ENCODE data around the gene PON2. TPM values are rescaled to one million over a fixed set of nuclear protein-coding genes. Genes with fewer than 3 reads are reported as not detected.

The PON2 gene
- total RNA-seq, 1 experiment from 2014 or later: not detected

DNA sequence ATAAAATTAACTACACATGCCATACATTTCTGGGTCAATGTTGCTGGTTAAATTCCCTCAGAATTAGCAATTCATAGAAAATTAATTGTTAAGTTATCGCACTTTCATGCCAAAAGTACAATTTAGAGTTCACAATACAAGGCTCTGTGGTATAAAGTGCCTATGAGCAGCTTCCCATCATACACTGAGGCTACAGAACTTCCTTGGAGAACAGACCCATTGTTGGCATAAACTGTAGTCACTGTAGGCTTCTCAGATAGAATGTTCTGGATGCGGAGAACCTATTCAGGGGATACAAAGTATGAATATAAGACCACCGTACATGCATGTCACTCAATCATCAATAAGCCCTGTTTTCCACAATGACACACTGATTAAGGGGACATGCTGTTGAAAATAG is 29.6 kb downstream of the PON2 start:
- Histone ChIP-seq H3K79me2 (ENCODE audit: low read length) (no peaks in the 10 kb centered on the region), H3K4me1 (ENCODE audit: low read length) (no peaks in the 10 kb centered on the region), H2AFZ (ENCODE audit: low read length) (no peak overlapping the region), H3K4me2 (ENCODE audit: low read depth, low read length, poor library complexity, severe bottlenecking) (no peak overlapping the region), H3K9me2 (replicated peaks; ENCODE audit: insufficient read depth, low read length) (no peaks in the 10 kb centered on the region), H3K27me3 (ENCODE audit: low read length) (no peaks in the 10 kb centered on the region), H3K36me3 (ENCODE audit: insufficient read depth, low read length) (no peaks in the 10 kb centered on the region), H4K20me1 (ENCODE audit: insufficient read depth, low read depth, low read length) (no peaks in the 10 kb centered on the region), H3K27ac (ENCODE audit: low read length) (no peak overlapping the region), H3K9ac (ENCODE audit: low read length) (no peak overlapping the region), H3K4me3 (ENCODE audit: low read length) (no peak overlapping the region), H3K9me3 (ENCODE audit: low read length) (no peaks in the 10 kb centered on the region)
- no peak for DNase-seq

DNA sequence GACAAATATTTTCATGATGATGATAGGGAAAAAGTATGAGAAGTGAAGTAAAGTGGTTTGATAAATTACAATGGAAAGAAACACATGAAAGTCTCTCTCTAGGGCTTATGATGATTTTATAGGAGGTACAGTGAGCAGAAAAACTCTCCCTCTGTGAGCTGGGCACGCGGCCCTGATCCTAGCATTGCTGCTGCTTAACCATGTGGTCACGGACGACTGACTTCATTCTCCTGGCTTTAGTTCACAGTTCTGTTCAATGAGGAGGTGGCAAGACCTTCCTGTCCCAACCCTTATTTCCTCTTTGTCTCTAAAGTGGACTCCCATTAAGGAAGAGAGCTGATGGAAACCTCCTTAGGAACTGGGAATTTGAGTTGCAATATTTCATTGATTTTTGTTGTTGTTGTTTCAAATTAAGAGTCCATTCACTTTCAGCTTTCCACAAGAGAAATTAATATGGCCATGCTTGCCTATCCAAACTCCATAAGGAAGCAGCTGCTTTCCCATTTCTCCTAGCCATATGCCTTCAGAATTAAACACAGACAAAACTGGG is 30.4 kb downstream of the PON2 start:
- H3K27ac ChIP-seq (ENCODE audit: low read length): no peak overlapping the region
- no peaks in the 10 kb centered on the region for H4K20me1 ChIP-seq (ENCODE audit: insufficient read depth, low read depth, low read length)
- no peaks in the 10 kb centered on the region for H3K9me3 ChIP-seq (ENCODE audit: low read length)
- H3K4me3 ChIP-seq (ENCODE audit: low read length): no peak overlapping the region
- H3K4me1 ChIP-seq (ENCODE audit: low read length): no peaks in the 10 kb centered on the region
- no peak overlapping the region for H3K4me2 ChIP-seq (ENCODE audit: low read depth, low read length, poor library complexity, severe bottlenecking)
- no peaks in the 10 kb centered on the region for H3K79me2 ChIP-seq (ENCODE audit: low read length)
- no peaks in the 10 kb centered on the region for H3K27me3 ChIP-seq (ENCODE audit: low read length)
- H2AFZ ChIP-seq (ENCODE audit: low read length): no peak overlapping the region
- H3K9ac ChIP-seq (ENCODE audit: low read length): no peak overlapping the region
- H3K9me2 ChIP-seq (replicated peaks; ENCODE audit: insufficient read depth, low read length): no peaks in the 10 kb centered on the region
- DNase-seq: no peak
- no peaks in the 10 kb centered on the region for H3K36me3 ChIP-seq (ENCODE audit: insufficient read depth, low read length)

DNA sequence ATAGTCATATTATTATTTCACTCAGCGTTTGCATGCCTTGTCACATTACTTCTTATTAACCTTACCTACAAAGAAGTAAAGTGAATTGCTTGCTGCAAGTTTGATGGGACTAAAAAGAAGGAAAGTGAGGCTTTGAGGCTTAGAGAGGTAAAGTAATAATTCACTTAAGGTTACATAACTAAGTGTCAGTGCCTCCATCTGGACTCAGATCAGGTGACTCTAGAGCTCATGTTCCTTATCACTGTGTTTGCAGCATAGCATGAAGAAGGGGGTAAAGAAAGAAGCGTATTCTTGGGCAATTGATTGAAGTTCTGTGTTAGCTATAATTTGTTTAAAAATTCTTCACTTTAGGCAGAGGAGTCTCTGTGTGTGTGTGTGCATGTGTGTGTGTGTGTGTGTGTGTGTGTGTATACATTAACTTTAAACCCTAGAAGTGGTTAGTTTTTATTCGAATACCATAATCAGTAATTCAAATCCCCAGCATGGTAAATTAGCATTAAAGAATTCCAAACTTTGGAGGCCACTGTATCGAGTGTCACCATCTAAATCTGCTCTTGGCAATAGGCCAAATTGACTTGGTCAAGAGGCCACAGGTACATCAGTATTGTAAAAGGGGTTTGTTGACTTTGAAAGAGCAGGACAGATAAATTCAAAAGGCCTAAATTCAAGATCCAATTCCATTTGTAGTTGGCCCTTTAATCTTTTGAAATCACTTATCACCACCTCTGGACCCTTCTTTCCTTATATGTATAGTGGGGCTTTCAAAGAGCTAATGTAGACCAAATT is 36.5 kb downstream of the PON2 start:
- Histone ChIP-seq H3K9ac (ENCODE audit: low read length) (no peak overlapping the region), H3K27me3 (ENCODE audit: low read length) (no peaks in the 10 kb centered on the region), H3K79me2 (ENCODE audit: low read length) (no peaks in the 10 kb centered on the region), H3K4me1 (ENCODE audit: low read length) (no peaks in the 10 kb centered on the region), H3K9me2 (replicated peaks; ENCODE audit: insufficient read depth, low read length) (no peaks in the 10 kb centered on the region), H3K4me2 (ENCODE audit: low read depth, low read length, poor library complexity, severe bottlenecking) (no peak overlapping the region), H3K27ac (ENCODE audit: low read length) (no peak overlapping the region), H3K36me3 (ENCODE audit: insufficient read depth, low read length) (no peaks in the 10 kb centered on the region), H3K9me3 (ENCODE audit: low read length) (no peaks in the 10 kb centered on the region), H2AFZ (ENCODE audit: low read length) (no peak overlapping the region), H4K20me1 (ENCODE audit: insufficient read depth, low read depth, low read length) (no peaks in the 10 kb centered on the region), H3K4me3 (ENCODE audit: low read length) (no peak overlapping the region)
- no peak for DNase-seq

DNA sequence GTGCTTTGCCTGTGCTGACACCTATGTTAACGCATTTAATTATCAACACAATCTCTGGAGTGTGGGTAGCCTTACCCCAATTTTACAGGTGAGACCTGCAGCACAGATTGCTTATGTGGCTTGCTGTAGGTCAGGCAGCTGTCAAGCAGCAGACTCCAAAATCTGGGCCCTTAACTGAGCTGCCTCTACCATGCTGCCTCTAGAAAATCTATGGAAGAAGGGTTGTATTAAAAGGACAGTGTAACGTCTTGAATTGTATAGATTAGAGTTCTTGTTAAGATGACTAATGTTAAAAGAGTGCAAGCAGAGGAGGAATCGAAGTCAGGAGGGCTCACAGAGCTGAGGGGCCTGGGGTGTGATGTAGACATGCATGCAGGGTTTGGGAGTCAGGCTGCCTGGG is 37.4 kb downstream of the PON2 start:
- Histone ChIP-seq H3K27me3 (ENCODE audit: low read length) (no peaks in the 10 kb centered on the region), H3K9me3 (ENCODE audit: low read length) (no peaks in the 10 kb centered on the region), H3K9ac (ENCODE audit: low read length) (no peak overlapping the region), H3K9me2 (replicated peaks; ENCODE audit: insufficient read depth, low read length) (no peaks in the 10 kb centered on the region), H2AFZ (ENCODE audit: low read length) (no peak overlapping the region), H3K79me2 (ENCODE audit: low read length) (no peaks in the 10 kb centered on the region), H3K27ac (ENCODE audit: low read length) (no peak overlapping the region), H3K36me3 (ENCODE audit: insufficient read depth, low read length) (no peaks in the 10 kb centered on the region), H4K20me1 (ENCODE audit: insufficient read depth, low read depth, low read length) (no peaks in the 10 kb centered on the region), H3K4me2 (ENCODE audit: low read depth, low read length, poor library complexity, severe bottlenecking) (no peak overlapping the region), H3K4me3 (ENCODE audit: low read length) (no peak overlapping the region), H3K4me1 (ENCODE audit: low read length) (no peaks in the 10 kb centered on the region)
- no peak for DNase-seq

DNA sequence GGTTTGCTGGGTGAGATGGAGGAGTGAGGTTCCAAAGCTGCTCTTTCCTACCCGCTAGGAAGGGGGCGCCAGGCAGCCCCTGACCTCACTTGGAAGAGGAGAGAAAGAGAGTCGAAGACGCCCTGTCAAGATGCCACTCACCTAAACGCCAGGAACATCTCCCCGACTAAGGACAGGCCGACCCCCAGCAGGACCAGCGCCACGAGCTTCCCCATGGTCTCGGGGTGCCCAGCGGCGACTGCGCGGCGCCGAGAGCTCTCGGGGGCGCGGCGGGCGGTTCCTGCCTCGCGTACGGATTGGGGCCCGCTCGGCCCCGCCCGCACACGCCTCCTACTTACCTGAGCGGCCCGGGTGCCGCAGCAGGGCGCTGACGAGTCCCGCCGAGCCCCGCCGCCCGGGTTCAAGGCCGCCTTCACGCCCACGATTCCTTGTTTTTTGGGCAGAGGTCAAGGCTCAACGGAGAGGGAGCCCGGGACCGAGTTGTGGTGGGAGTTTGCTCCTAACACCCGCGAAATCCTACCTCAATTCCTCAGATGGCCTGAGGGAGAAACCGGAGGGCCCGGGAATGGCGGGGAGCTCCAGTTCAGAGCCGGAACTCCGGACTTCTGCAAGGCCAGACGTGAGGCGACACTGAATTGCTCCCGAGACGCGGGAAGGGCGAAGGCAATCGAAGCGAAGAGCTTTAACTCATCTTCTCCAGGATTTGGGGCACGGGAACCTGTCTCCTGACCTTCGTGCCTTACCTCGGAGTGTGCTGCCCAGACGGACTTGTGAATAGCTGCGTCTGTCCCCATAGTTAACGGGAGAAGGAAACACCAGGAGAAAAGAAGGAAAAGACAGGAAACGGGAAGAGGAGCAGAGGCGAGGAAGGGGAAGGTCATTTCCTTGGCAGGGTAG is 38.4 kb downstream of the PON2 start, which contains the start of gene PON3:
TSS of gene PON3 (minus strand) at position 240 of the 897 bp plus-strand sequence. CDS start at position 215, 25 bp downstream.
- no peaks in the 10 kb centered on the region for H3K9me2 ChIP-seq (replicated peaks; ENCODE audit: insufficient read depth, low read length)
- no peaks in the 10 kb centered on the region for H4K20me1 ChIP-seq (ENCODE audit: insufficient read depth, low read depth, low read length)
- H3K4me2 ChIP-seq (ENCODE audit: low read depth, low read length, poor library complexity, severe bottlenecking): no peak within 1 kb of the TSS
- H3K9ac ChIP-seq (ENCODE audit: low read length): no peak within 1 kb of the TSS
- no peaks in the 10 kb centered on the region for H3K9me3 ChIP-seq (ENCODE audit: low read length)
- H3K4me1 ChIP-seq (ENCODE audit: low read length): no peaks in the 10 kb centered on the region
- no peak within 1 kb of the TSS for H3K4me3 ChIP-seq (ENCODE audit: low read length)
- no peak within 1 kb of the TSS for H3K27ac ChIP-seq (ENCODE audit: low read length)
- no peaks in the 10 kb centered on the region for H3K36me3 ChIP-seq (ENCODE audit: insufficient read depth, low read length)
- DNase-seq: no peak
- H3K27me3 ChIP-seq (ENCODE audit: low read length): no peaks in the 10 kb centered on the region
- no peak within 1 kb of the TSS for H2AFZ ChIP-seq (ENCODE audit: low read length)
- no peaks in the 10 kb centered on the region for H3K79me2 ChIP-seq (ENCODE audit: low read length)

DNA sequence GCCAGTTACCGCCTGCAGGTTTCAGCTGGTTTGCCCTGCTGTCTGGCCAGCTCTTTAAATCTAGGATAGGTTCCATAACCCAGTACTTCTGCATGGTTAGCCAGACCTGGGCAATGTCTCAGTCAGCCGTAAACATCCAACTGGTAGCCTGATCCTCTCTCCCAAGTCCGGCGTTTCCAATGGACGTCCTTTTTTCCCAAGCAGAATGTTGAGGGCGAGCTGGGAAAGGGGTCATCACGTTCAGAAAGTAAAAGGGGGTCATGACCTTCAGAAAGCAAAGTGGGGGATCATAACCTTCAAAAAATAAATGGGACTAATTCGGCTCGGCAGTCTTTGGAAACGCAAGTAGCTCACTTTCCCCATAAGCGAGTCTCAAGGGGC is 39.1 kb downstream of the PON2 start:
- H3K9ac ChIP-seq (ENCODE audit: low read length): no peak overlapping the region
- H4K20me1 ChIP-seq (ENCODE audit: insufficient read depth, low read depth, low read length): no peaks in the 10 kb centered on the region
- no peaks in the 10 kb centered on the region for H3K79me2 ChIP-seq (ENCODE audit: low read length)
- no peak overlapping the region for H3K4me2 ChIP-seq (ENCODE audit: low read depth, low read length, poor library complexity, severe bottlenecking)
- no peak overlapping the region for H3K27ac ChIP-seq (ENCODE audit: low read length)
- no peak overlapping the region for H2AFZ ChIP-seq (ENCODE audit: low read length)
- DNase-seq: no peak
- no peaks in the 10 kb centered on the region for H3K27me3 ChIP-seq (ENCODE audit: low read length)
- no peaks in the 10 kb centered on the region for H3K36me3 ChIP-seq (ENCODE audit: insufficient read depth, low read length)
- no peaks in the 10 kb centered on the region for H3K9me3 ChIP-seq (ENCODE audit: low read length)
- H3K4me3 ChIP-seq (ENCODE audit: low read length): no peak overlapping the region
- no peaks in the 10 kb centered on the region for H3K4me1 ChIP-seq (ENCODE audit: low read length)
- H3K9me2 ChIP-seq (replicated peaks; ENCODE audit: insufficient read depth, low read length): no peaks in the 10 kb centered on the region

DNA sequence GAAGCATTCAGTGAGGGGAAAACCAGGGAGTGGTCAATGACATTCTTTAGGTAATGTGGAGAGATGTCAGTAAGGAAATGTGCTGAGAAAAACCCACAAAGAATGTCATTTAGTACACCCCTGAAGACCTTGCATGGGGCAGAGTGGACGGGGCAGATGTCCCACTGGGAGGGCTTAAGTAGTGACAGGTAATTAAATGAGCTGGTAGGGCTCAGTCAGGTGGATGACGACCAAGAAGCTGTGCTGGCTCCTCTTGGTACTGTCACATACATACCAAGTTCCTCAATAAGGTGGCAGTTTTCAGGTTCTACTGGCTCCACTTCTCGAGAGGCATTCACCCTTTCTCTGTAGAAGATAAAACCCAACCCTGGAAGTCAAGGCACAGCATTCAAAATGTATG is 40.5 kb downstream of the PON2 start:
- Histone ChIP-seq H4K20me1 (ENCODE audit: insufficient read depth, low read depth, low read length) (no peaks in the 10 kb centered on the region), H3K27ac (ENCODE audit: low read length) (no peak overlapping the region)
- no peak for DNase-seq

DNA sequence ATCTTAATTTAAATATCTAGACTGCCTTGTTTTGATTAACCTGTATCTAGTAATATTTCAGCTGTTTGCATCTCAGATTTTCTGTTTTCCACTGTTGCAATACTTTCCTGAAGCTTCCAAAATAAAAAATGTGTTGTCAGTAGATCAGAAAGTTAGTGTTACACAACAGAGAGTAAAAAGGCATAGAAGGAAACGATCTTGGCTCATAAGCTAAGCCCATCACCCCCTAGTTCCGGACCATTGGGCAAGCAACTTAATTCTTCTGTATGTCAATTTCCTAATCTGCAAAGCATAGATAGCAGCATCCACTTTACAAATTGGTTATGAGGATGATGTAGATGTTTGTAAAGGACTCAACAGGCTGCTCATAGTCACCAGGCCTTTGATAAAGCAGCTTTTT is 43.1 kb downstream of the PON2 start:
- no peak overlapping the region for H3K4me3 ChIP-seq (ENCODE audit: low read length)
- no peaks in the 10 kb centered on the region for H3K9me3 ChIP-seq (ENCODE audit: low read length)
- H3K27me3 ChIP-seq (ENCODE audit: low read length): no peaks in the 10 kb centered on the region
- no peak for DNase-seq
- H3K36me3 ChIP-seq (ENCODE audit: insufficient read depth, low read length): no peaks in the 10 kb centered on the region
- no peak overlapping the region for H3K9ac ChIP-seq (ENCODE audit: low read length)
- no peaks in the 10 kb centered on the region for H3K79me2 ChIP-seq (ENCODE audit: low read length)
- H3K27ac ChIP-seq (ENCODE audit: low read length): no peak overlapping the region
- H3K4me2 ChIP-seq (ENCODE audit: low read depth, low read length, poor library complexity, severe bottlenecking): no peak overlapping the region
- no peaks in the 10 kb centered on the region for H3K9me2 ChIP-seq (replicated peaks; ENCODE audit: insufficient read depth, low read length)
- no peaks in the 10 kb centered on the region for H3K4me1 ChIP-seq (ENCODE audit: low read length)
- no peak overlapping the region for H2AFZ ChIP-seq (ENCODE audit: low read length)
- H4K20me1 ChIP-seq (ENCODE audit: insufficient read depth, low read depth, low read length): no peaks in the 10 kb centered on the region

More for the DNA sequence above, 40.5 kb downstream of the PON2 start:
- Histone ChIP-seq H2AFZ (ENCODE audit: low read length) (no peak overlapping the region), H3K9ac (ENCODE audit: low read length) (no peak overlapping the region), H3K4me1 (ENCODE audit: low read length) (no peaks in the 10 kb centered on the region), H3K9me2 (replicated peaks; ENCODE audit: insufficient read depth, low read length) (no peaks in the 10 kb centered on the region), H3K36me3 (ENCODE audit: insufficient read depth, low read length) (no peaks in the 10 kb centered on the region), H3K4me3 (ENCODE audit: low read length) (no peak overlapping the region), H3K9me3 (ENCODE audit: low read length) (no peaks in the 10 kb centered on the region), H3K27me3 (ENCODE audit: low read length) (no peaks in the 10 kb centered on the region), H3K4me2 (ENCODE audit: low read depth, low read length, poor library complexity, severe bottlenecking) (no peak overlapping the region), H3K79me2 (ENCODE audit: low read length) (no peaks in the 10 kb centered on the region)
